Natural killer cell (primary cell): Measurements from ENCODE around the gene YAP1. TPM values are rescaled to one million over a fixed set of nuclear protein-coding genes. Genes with fewer than 3 reads are reported as not detected.

Experiments used
- ATAC-seq, 3 donors: fragments of 150-1000 bp in 2 of 3; fragments of 200-7000 bp in 1 of 3; cut with Tn5 transposase; 1 replicate in 1 of 3; 2 replicates in 2 of 3; pipeline ENCODE4 v1.10.0; 2021; ENCODE audit warnings: mild to moderate bottlenecking in 2 of 3, moderate library complexity in 2 of 3
- DNase-seq, 2 donors: peaks; one replicate each; pipeline versions ENCODE4 v3.0.0 to v3.0.0-alpha.2; 2013 to 2021; ENCODE audit warnings: mixed read lengths in 1 of 2
- H3K27ac ChIP-seq: one replicate; pipeline ENCODE4 v1.5.1; 2013; ENCODE audit warnings: mild to moderate bottlenecking, low read length
- H3K27me3 ChIP-seq: one replicate; pipeline ENCODE4 v1.6.1; 2013; ENCODE audit warnings: low read length; ENCODE audit not compliant: control insufficient read depth, insufficient read depth
- H3K36me3 ChIP-seq: one replicate; pipeline ENCODE4 v1.6.1; 2013; ENCODE audit warnings: low read length; ENCODE audit not compliant: control insufficient read depth, insufficient read depth
- H3K4me1 ChIP-seq: one replicate; pipeline ENCODE4 v1.6.1; 2013; ENCODE audit warnings: low read length; ENCODE audit not compliant: control insufficient read depth, insufficient read depth
- H3K4me3 ChIP-seq: one replicate; pipeline ENCODE4 v1.5.1; 2013; ENCODE audit warnings: low read length
- H3K9me3 ChIP-seq: one replicate; pipeline ENCODE4 v1.6.1; 2013; ENCODE audit warnings: low read length; ENCODE audit not compliant: control insufficient read depth, insufficient read depth
- H3K27ac Mint-ChIP-seq, 2 donors: one replicate each; pipeline ENCODE4 v1.8.0; 2022; ENCODE audit warnings: mild to moderate bottlenecking in 2 of 2, mixed read lengths in 2 of 2, moderate library complexity in 1 of 2
- H3K27me3 Mint-ChIP-seq, 2 donors: one replicate each; pipeline ENCODE4 v1.8.0; 2022; ENCODE audit warnings: low read depth in 2 of 2, mixed read lengths in 2 of 2
- H3K36me3 Mint-ChIP-seq: one replicate; pipeline ENCODE4 v1.8.0; 2022; ENCODE audit warnings: mixed read lengths
- H3K4me1 Mint-ChIP-seq, 2 donors: one replicate each; pipeline ENCODE4 v1.8.0; 2022; ENCODE audit warnings: mixed read lengths in 2 of 2
- H3K4me3 Mint-ChIP-seq: one replicate; pipeline ENCODE4 v1.8.0; 2022; ENCODE audit warnings: mild to moderate bottlenecking, moderate library complexity, mixed read lengths
- H3K9me3 Mint-ChIP-seq, 2 donors: one replicate each; pipeline ENCODE4 v1.8.0; 2022; ENCODE audit warnings: mixed read lengths in 2 of 2
- WGBS: methylation state at CpG from one replicate; pipeline ENCODE4 v1.1.7; 2013; ENCODE audit warnings: missing lambda C conversion rate; ENCODE audit not compliant: insufficient coverage; 5-methylcytosine and 5-hydroxymethylcytosine counted together
- intact Hi-C: fragments of 100-400 bp; cut with micrococcal nuclease; formaldehyde crosslinking; loops from one replicate; pipeline ENCODE4 v1.14.2; 2022
- total RNA-seq, 4 donors: library from RNA; stranded (reverse); fragments of 120-200 nt in 1 of 4; gene quantifications; one replicate each; pipeline versions ENCODE4 v1.2.3 to v1.2.4, GENCODE V29; 2013 to 2022
- TF ChIP-seq, protein P1 (sequence below): fragments of 200-600 bp; IDR thresholded peaks from one replicate; pipeline ENCODE4 v1.8.0; 2022; ENCODE audit warnings: antibody characterized with exemption

YAP1 gene
- total RNA-seq, 3 donors from 2014 or later (not counting 1 experiment from before 2014, with no cell fraction given) = not detected

DNA sequence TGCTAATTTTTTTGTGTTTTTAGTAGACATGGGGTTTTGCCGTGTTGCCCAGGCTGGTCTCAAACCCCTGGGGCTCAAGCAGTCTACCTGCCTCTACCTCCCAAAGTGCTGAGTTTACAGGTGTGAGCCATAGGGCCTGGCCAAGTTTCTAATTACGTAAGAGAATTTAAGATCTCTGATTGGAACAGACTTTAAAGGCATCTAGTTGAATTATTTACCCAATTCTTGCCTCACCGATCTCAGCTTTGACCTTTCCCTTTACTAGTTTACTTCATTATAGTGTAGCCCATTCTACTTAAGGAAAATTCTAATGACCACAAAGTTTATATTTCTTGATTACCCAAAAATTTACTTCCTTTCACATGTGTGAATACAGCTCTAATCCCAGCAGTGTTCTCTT, 81.6 kb downstream of the YAP1 start:
- H3K4me1 Mint-ChIP-seq = no peaks in the 10 kb centered on the region
- H3K36me3 ChIP-seq = no peaks in the 10 kb centered on the region
- H3K9me3 ChIP-seq = no peaks in the 10 kb centered on the region
- no peaks in the 10 kb centered on the region for H3K9me3 Mint-ChIP-seq
- H3K4me3 Mint-ChIP-seq = no peak overlapping the region
- H3K4me3 ChIP-seq = no peak overlapping the region
- DNase-seq (no peak), ATAC-seq (no peak)
- intact Hi-C loops = no loop called here
- no peaks in the 10 kb centered on the region for H3K27me3 ChIP-seq
- H3K36me3 Mint-ChIP-seq = no peaks in the 10 kb centered on the region
- no peak overlapping the region for H3K27ac Mint-ChIP-seq
- no peak overlapping the region for H3K27ac ChIP-seq
- TF ChIP-seq, protein P1, sequence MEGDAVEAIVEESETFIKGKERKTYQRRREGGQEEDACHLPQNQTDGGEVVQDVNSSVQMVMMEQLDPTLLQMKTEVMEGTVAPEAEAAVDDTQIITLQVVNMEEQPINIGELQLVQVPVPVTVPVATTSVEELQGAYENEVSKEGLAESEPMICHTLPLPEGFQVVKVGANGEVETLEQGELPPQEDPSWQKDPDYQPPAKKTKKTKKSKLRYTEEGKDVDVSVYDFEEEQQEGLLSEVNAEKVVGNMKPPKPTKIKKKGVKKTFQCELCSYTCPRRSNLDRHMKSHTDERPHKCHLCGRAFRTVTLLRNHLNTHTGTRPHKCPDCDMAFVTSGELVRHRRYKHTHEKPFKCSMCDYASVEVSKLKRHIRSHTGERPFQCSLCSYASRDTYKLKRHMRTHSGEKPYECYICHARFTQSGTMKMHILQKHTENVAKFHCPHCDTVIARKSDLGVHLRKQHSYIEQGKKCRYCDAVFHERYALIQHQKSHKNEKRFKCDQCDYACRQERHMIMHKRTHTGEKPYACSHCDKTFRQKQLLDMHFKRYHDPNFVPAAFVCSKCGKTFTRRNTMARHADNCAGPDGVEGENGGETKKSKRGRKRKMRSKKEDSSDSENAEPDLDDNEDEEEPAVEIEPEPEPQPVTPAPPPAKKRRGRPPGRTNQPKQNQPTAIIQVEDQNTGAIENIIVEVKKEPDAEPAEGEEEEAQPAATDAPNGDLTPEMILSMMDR = no peak
- 94% methylated on average over 3 of the region's 3 CpGs for WGBS
- H3K27me3 Mint-ChIP-seq = peaks cover 9 to 29% of the 10 kb centered on the region in 2 donors
- H3K4me1 ChIP-seq = no peaks in the 10 kb centered on the region

DNA sequence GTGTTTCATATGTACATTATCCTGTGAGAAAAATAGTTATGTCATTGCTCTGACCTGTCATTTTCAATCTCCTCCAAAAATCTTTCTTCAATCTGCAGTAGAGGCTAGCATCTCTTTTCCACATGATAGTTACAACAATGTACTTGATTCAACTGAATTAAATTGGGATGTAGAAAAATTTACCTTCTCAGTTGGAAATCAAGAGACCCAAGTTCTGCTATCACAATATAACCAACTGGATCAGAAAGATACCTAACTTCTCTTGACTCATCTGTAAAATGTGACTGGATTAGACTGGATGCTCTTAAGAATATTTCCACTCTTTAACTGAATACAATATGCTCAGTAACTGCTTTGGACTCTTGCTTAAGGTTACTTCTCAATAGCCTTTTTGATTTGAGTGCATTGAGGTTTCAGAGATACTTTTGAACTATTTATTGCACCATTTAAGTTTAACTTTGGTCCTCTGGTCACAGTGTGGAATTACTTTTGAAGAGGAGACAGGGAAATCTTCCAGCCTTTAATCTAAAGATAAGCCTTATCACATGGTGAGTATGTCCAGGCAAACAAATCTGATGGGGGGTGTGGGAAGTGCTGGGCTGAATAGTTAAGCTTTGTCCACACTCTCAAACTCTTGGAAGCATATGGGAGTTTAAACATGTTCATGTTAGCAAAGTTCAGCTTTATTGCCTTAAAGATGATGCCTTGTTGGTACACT, 82.3 kb downstream of the YAP1 start:
- Mint-ChIP-seq H3K4me1 (no peaks in the 10 kb centered on the region), H3K4me3 (no peak overlapping the region), H3K27ac (no peak overlapping the region), H3K36me3 (no peaks in the 10 kb centered on the region), H3K9me3 (no peaks in the 10 kb centered on the region), H3K27me3 (peaks cover 5 to 25% of the 10 kb centered on the region in 2 donors)
- no peaks in the 10 kb centered on the region for H3K27me3 ChIP-seq
- ATAC-seq = no peak
- H3K4me1 ChIP-seq = no peaks in the 10 kb centered on the region
- H3K4me3 ChIP-seq = no peak overlapping the region
- H3K9me3 ChIP-seq = no peaks in the 10 kb centered on the region
- intact Hi-C loops = no loop called here
- TF ChIP-seq, protein P1 = no peak
- DNase-seq = no peak
- no peaks in the 10 kb centered on the region for H3K36me3 ChIP-seq
- no peak overlapping the region for H3K27ac ChIP-seq

- no peak overlapping the region for H3K27ac Mint-ChIP-seq
- H3K27me3 ChIP-seq = no peaks in the 10 kb centered on the region
- intact Hi-C loops = no loop called here
- H3K4me3 ChIP-seq = no peak overlapping the region
- DNase-seq (no peak), ATAC-seq (no peak)
- peaks cover 7 to 31% of the 10 kb centered on the region in 2 donors for H3K27me3 Mint-ChIP-seq
- H3K36me3 Mint-ChIP-seq = no peaks in the 10 kb centered on the region
- no peak overlapping the region for H3K4me3 Mint-ChIP-seq
- no peaks in the 10 kb centered on the region for H3K9me3 ChIP-seq
- TF ChIP-seq, protein P1 = no peak
- H3K4me1 Mint-ChIP-seq = no peaks in the 10 kb centered on the region
- H3K36me3 ChIP-seq = no peaks in the 10 kb centered on the region
- H3K4me1 ChIP-seq = no peaks in the 10 kb centered on the region
- no peak overlapping the region for H3K27ac ChIP-seq
- H3K9me3 Mint-ChIP-seq = no peaks in the 10 kb centered on the region
Measured at GRCh38 chr11:102194257-102194656, 84.0 kb downstream of the YAP1 start.

GRCh38 chr11:102194990-102195389, 84.7 kb downstream of the YAP1 start:
- H3K27ac ChIP-seq = no peak overlapping the region
- DNase-seq (no peak), ATAC-seq (no peak)
- H3K36me3 Mint-ChIP-seq = no peaks in the 10 kb centered on the region
- no peaks in the 10 kb centered on the region for H3K4me1 ChIP-seq
- no peak overlapping the region for H3K4me3 ChIP-seq
- H3K36me3 ChIP-seq = no peaks in the 10 kb centered on the region
- peaks cover 7 to 31% of the 10 kb centered on the region in 2 donors for H3K27me3 Mint-ChIP-seq
- no peaks in the 10 kb centered on the region for H3K9me3 Mint-ChIP-seq
- no peaks in the 10 kb centered on the region for H3K4me1 Mint-ChIP-seq
- TF ChIP-seq, protein P1 = no peak
- H3K27ac Mint-ChIP-seq = no peak overlapping the region
- no peaks in the 10 kb centered on the region for H3K27me3 ChIP-seq
- WGBS = no CpG with 5 or more reads among the region's 1 CpG
- no peaks in the 10 kb centered on the region for H3K9me3 ChIP-seq
- no peak overlapping the region for H3K4me3 Mint-ChIP-seq
- intact Hi-C loops = no loop called here
